GM12878 (cell line): ENCODE results near the gene SLC9A8. TPM values are rescaled to one million over a fixed set of nuclear protein-coding genes. Genes with fewer than 3 reads are reported as not detected.
A peak's percentile ranks its signal among the peaks of the same experiment; 100 is the strongest.

Experiments
- ATAC-seq: fragments of 200-7000 bp; cut with Tn5 transposase; 3 replicates; pipeline ENCODE4 v1.9.1; 2020; ENCODE audit warnings: mild to moderate bottlenecking, moderate library complexity
- BruUV-seq: library from RNA; stranded (reverse); fragments of 400-500 nt; replicated peaks from 2 replicates; lab custom pipeline; 2021; lab: Mats Ljungman, UMichigan
- CTCF ChIA-PET: fragments of 300-600 bp; sonication (Branson Sonifier 250); formaldehyde crosslinking; extraction: SDS; loops from one replicate; lab custom pipeline; 2021; ENCODE audit warnings: inconsistent platforms; lab: Yijun Ruan, JAX
- POLR2A ChIA-PET: fragments of 350-600 bp; formaldehyde crosslinking; extraction: SDS; loops from one replicate; lab custom pipeline; 2021; ENCODE audit warnings: inconsistent platforms; lab: Charles Lee
- RAD21 ChIA-PET: fragments of 300-600 bp; sonication (Branson Sonifier 250); formaldehyde crosslinking; loops from one replicate; lab custom pipeline; 2023; ENCODE audit warnings: antibody characterized with exemption; ENCODE audit not compliant: unreplicated experiment; lab: Charles Lee
- SMC1A ChIA-PET: fragments of 300-600 bp; sonication (Branson Sonifier 250); formaldehyde crosslinking; loops from one replicate; lab custom pipeline; 2023; ENCODE audit not compliant: unreplicated experiment, uncharacterized antibody; lab: Charles Lee
- DNase-seq: peaks from one replicate; pipeline ENCODE4 v3.0.0-alpha.2; 2011; ENCODE audit warnings: low read depth, low spot score
- FAIRE-seq: peaks from 3 replicates; lab custom pipeline; 2011; peaks lifted over from hg19 to GRCh38; lab: Jason Lieb, UNC
- H2AFZ ChIP-seq: 2 replicates; pipeline ENCODE4 v1.6.0; 2011; ENCODE audit warnings: low read depth, low read length, control low read depth; ENCODE audit not compliant: control insufficient read depth
- H3K27ac ChIP-seq: 2 replicates; pipeline ENCODE4 v1.5.1; 2011; ENCODE audit warnings: control low read depth; ENCODE audit not compliant: control insufficient read depth, insufficient read depth
- H3K27me3 ChIP-seq, 2 experiments: replicated peaks in 1 of 2; 2 replicates each; pipeline versions ENCODE4 v1.6.0 to v1.6.1; 2011; ENCODE audit warnings: low read length in 1 of 2; ENCODE audit not compliant: control insufficient read depth in 2 of 2, insufficient read depth in 2 of 2
- H3K36me3 ChIP-seq, 2 experiments: 2 replicates each; pipeline ENCODE4 v1.5.1; 2011; ENCODE audit warnings: low read length in 1 of 2; ENCODE audit not compliant: control insufficient read depth in 2 of 2, insufficient read depth in 2 of 2
- H3K4me1 ChIP-seq: 2 replicates; pipeline ENCODE4 v1.6.1; 2011; ENCODE audit warnings: mild to moderate bottlenecking, low read length, moderate library complexity, mixed read lengths; ENCODE audit not compliant: control insufficient read depth, insufficient read depth
- H3K4me2 ChIP-seq: 2 replicates; pipeline ENCODE4 v1.6.0; 2011; ENCODE audit warnings: control low read depth; ENCODE audit not compliant: control insufficient read depth, insufficient read depth
- H3K4me3 ChIP-seq: fragments of 200-600 bp; sonication (generic); 2 replicates; pipeline ENCODE4 v1.5.1; 2016
- H3K79me2 ChIP-seq: 2 replicates; pipeline ENCODE4 v1.6.0; 2011; ENCODE audit warnings: low read length; ENCODE audit not compliant: control insufficient read depth, insufficient read depth
- H3K9ac ChIP-seq: 2 replicates; pipeline ENCODE4 v1.8.0; 2011; ENCODE audit warnings: low read length, control low read depth, mixed read lengths; ENCODE audit not compliant: control insufficient read depth, insufficient read depth
- H3K9me3 ChIP-seq: replicated peaks from 3 replicates; pipeline ENCODE4 v1.5.1; 2011; ENCODE audit warnings: mild to moderate bottlenecking, low read length; ENCODE audit not compliant: control insufficient read depth, insufficient read depth
- H4K20me1 ChIP-seq: 2 replicates; pipeline ENCODE4 v1.6.0; 2011; ENCODE audit not compliant: control insufficient read depth, insufficient read depth
- ATF3 ChIP-seq: IDR thresholded peaks from 2 replicates; pipeline ENCODE4 v1.6.1; 2011; ENCODE audit warnings: low read depth, mild to moderate bottlenecking, low read length, moderate library complexity, borderline replicate concordance; ENCODE audit errors: extremely low read depth
- MTA3 ChIP-seq: IDR thresholded peaks from 2 replicates; pipeline ENCODE4 v1.6.1; 2012; ENCODE audit warnings: low read length, inconsistent platforms, borderline replicate concordance
- POLR2AphosphoS2 ChIP-seq: IDR thresholded peaks from 2 replicates; pipeline ENCODE4 v1.6.1; 2011; ENCODE audit warnings: low read depth, mild to moderate bottlenecking, low read length, improper control_type of control experiment, moderate library complexity
- SKIL ChIP-seq: fragments of 450-650 bp; IDR thresholded peaks from 2 replicates; pipeline ENCODE4 v1.6.1; 2017; ENCODE audit warnings: mild to moderate bottlenecking, low read depth, inconsistent platforms; ENCODE audit not compliant: poor library complexity, severe bottlenecking
- SMARCA5 ChIP-seq: fragments of 450-650 bp; IDR thresholded peaks from 2 replicates; pipeline ENCODE4 v1.6.1; 2017; ENCODE audit warnings: mild to moderate bottlenecking
- TBL1XR1 ChIP-seq: IDR thresholded peaks from 2 replicates; pipeline ENCODE4 v1.6.1; 2012; ENCODE audit warnings: low read depth, low read length, improper control_type of control experiment
- TCF12 ChIP-seq: IDR thresholded peaks from 2 replicates; pipeline ENCODE4 v1.6.1; 2011; ENCODE audit warnings: low read depth, mild to moderate bottlenecking, low read length
- USF1 ChIP-seq: IDR thresholded peaks from 2 replicates; pipeline ENCODE4 v1.6.1; 2011; ENCODE audit warnings: borderline replicate concordance, low read depth, mild to moderate bottlenecking, moderate library complexity, mixed read lengths, low read length; ENCODE audit not compliant: insufficient read depth; ENCODE audit errors: extremely low read length
- ZNF24 ChIP-seq: fragments of 450-650 bp; IDR thresholded peaks from 2 replicates; pipeline ENCODE4 v1.6.1; 2017; ENCODE audit warnings: antibody characterized with exemption, mild to moderate bottlenecking
- WGBS: methylation state at CpG from one replicate; pipeline ENCODE4 v1.1.6; 2016; ENCODE audit warnings: low lambda C conversion rate; ENCODE audit not compliant: insufficient replicate concordance, insufficient coverage; ENCODE audit errors: missing lambda C conversion rate; 5-methylcytosine and 5-hydroxymethylcytosine counted together
- in situ Hi-C: fragments of 300-500 bp; cut with MboI; formaldehyde crosslinking; loops from 9 replicates; pipeline ENCODE4 v1.14.3; 2018; ENCODE audit warnings: mixed read lengths
- intact Hi-C: fragments of 100-400 bp; cut with micrococcal nuclease; formaldehyde crosslinking; loops from one replicate; pipeline ENCODE4 v1.14.2; 2022; ENCODE audit not compliant: unreplicated experiment
- polyA plus RNA-seq, 11 experiments: library from polyadenylated mRNA; depleted of rRNA in 4 of 11; unstranded in 6 of 11; stranded (reverse) in 5 of 11; fragments of >200 nt; fragmentation: Nextera tagmentation in 4 of 11; fragmentation: Illumina TruSeq in 1 of 11; extraction: Ambion mirVana in 4 of 11; extraction: Trizol in 1 of 11; gene quantifications; 1 replicate in 1 of 11; 2 replicates in 10 of 11; pipeline versions ENCODE4 v1.2.1 to v1.2.3, GENCODE V29; 2011 to 2016; ENCODE audit warnings: inconsistent platforms in 2 of 11, missing spikeins in 2 of 11, low read depth in 1 of 11
- total RNA-seq, 4 experiments: library from RNA; depleted of rRNA in 3 of 4; stranded (reverse); fragments of >200 nt in 3 of 4; fragmentation: Illumina TruSeq in 1 of 4; extraction: Trizol in 1 of 4; gene quantifications; 2 replicates each; pipeline versions ENCODE4 v1.2.1 to v1.2.3, GENCODE V29; 2013 to 2021

The SLC9A8 gene
- total and polyA plus RNA-seq, 10 of the 15 experiments (the other 5 are each of a cell fraction or from before 2014, with no cell fraction given) = 0.40 to 15.5 (median 6.5) TPM

GRCh38 chr20:49784291-49784690, 28.3 kb upstream of the SLC9A8 start:
- FAIRE-seq = no peak
- intact Hi-C loops (no loop called here), in situ Hi-C loops (no loop called here)
- Histone ChIP-seq H3K36me3 (no peaks in the 10 kb centered on the region), H4K20me1 (no peaks in the 10 kb centered on the region), H3K4me1 (peaks cover 22% of the 10 kb centered on the region), H3K27me3 (no peaks in the 10 kb centered on the region), H3K4me2 (no peak overlapping the region), H3K27ac (no peak overlapping the region), H2AFZ (no peak overlapping the region), H3K9me3 (no peaks in the 10 kb centered on the region), H3K9ac (no peak overlapping the region), H3K79me2 (no peaks in the 10 kb centered on the region), H3K4me3 (no peak overlapping the region)
- ChIA-PET POLR2A (no interaction called here), CTCF (no interaction called here), SMC1A (no interaction called here), RAD21 (interaction anchor here (3.2 to 3.4 kb wide), 2 partner anchors 17 to 34 kb away, joined by 10 to 22 read pairs; no protein-coding TSS in a partner anchor)
- no TSS peak for BruUV-seq
- no peak for DNase-seq
- no peak for TF ChIP-seq POLR2AphosphoS2
- ATAC-seq = no peak
- 40% methylated on average over 2 of the region's 2 CpGs for WGBS

- in situ Hi-C loops = no loop called here
- H3K79me2 ChIP-seq = no peaks in the 10 kb centered on the region
- peaks cover 22% of the 10 kb centered on the region for H3K4me1 ChIP-seq
- TF ChIP-seq SKIL = no peak
- TF ChIP-seq USF1 = no peak
- peak; percentile 54; the same call in 1 of the 2 replicates for TF ChIP-seq SMARCA5
- no peak for TF ChIP-seq TCF12
- no peak for TF ChIP-seq MTA3
- no peak for TF ChIP-seq ATF3
- no peak for TF ChIP-seq TBL1XR1
- TF ChIP-seq ZNF24 = peak; percentile 80
- TF ChIP-seq, all 136 proteins: peak for 2
- WGBS = 77% methylated on average over 13 of the region's 15 CpGs
- Histone ChIP-seq H3K4me2 (peak overlapping the region; percentile 100), H2AFZ (no peak overlapping the region; the same call in 1 of the 2 replicates), H3K9me3 (no peaks in the 10 kb centered on the region), H3K27ac (peak overlapping the region; percentile 69; the same call in 1 of the 2 replicates), H3K9ac (peak overlapping the region; percentile 56; the same call in 1 of the 2 replicates), H4K20me1 (no peaks in the 10 kb centered on the region), H3K36me3 (no peaks in the 10 kb centered on the region), H3K27me3 (no peaks in the 10 kb centered on the region), H3K4me3 (peak overlapping the region; percentile 56; the same call in 1 of the 2 replicates)
- ChIA-PET POLR2A (interaction anchor here (0.6 to 6.5 kb wide), 6 partner anchors 8 to 78 kb away, joined by 3 to 34 read pairs (median 6); no protein-coding TSS in a partner anchor), SMC1A (interaction anchor here (0.7 to 2.5 kb wide), 11 partner anchors 9 to 123 kb away, joined by 3 to 24 read pairs (median 4); no protein-coding TSS in a partner anchor), CTCF (interaction anchor here (0.7 to 2.4 kb wide), 7 partner anchors 9 to 251 kb away, joined by 3 to 17 read pairs (median 5); no protein-coding TSS in a partner anchor), RAD21 (interaction anchor here (0.6 to 3.4 kb wide), 13 partner anchors 9 to 175 kb away, joined by 3 to 22 read pairs (median 5); no protein-coding TSS in a partner anchor)
- ATAC-seq (peak; percentile 57), DNase-seq (no peak), FAIRE-seq (no peak)
- intact Hi-C loops = no loop called here
- no TSS peak for BruUV-seq
These were observed 27.3 kb upstream of the SLC9A8 start for GRCh38 chr20:49785149-49785851.
